OCI-LY3 (cell line): Measurements from ENCODE around the gene UBR1.
"Not testable (repeated sequence)": the region's sequence is repeated elsewhere in the genome, so short reads cannot be mapped to it uniquely, and the experiment has no call there.

Experiments
- H2AFZ ChIP-seq: fragments of 200-600, 300-600 bp; shearing (Covaris generic); 2 replicates; pipeline ENCODE4 v1.6.0; 2014; ENCODE audit warnings: antibody characterized with exemption, low read depth, low read length
- H3K27ac ChIP-seq: fragments of 200-600, 300-600 bp; sonication (generic); 2 replicates; pipeline ENCODE4 v1.5.1; 2014; ENCODE audit warnings: mild to moderate bottlenecking, low read length, moderate library complexity, mixed read lengths
- H3K27me3 ChIP-seq: fragments of 200-600, 300-600 bp; sonication (generic); 2 replicates; pipeline ENCODE4 v1.6.1; 2014; ENCODE audit warnings: low read depth, low read length, mixed read lengths
- H3K36me3 ChIP-seq: fragments of 200-600, 300-600 bp; sonication (generic); replicated peaks from 2 replicates; pipeline ENCODE3; 2014; ENCODE audit warnings: low read depth, low read length, mixed read lengths
- H3K4me1 ChIP-seq: fragments of 300-600, 200-600 bp; sonication (generic); 2 replicates; pipeline ENCODE4 v1.6.1; 2014; ENCODE audit warnings: low read length, mixed read lengths
- H3K4me2 ChIP-seq: fragments of 200-600, 300-600 bp; sonication (generic); 2 replicates; pipeline ENCODE4 v1.6.1; 2014; ENCODE audit warnings: low read length, mixed read lengths
- H3K4me3 ChIP-seq: fragments of 300-600, 200-600 bp; sonication (generic); 2 replicates; pipeline ENCODE4 v1.5.1; 2014; ENCODE audit warnings: antibody characterized with exemption, mild to moderate bottlenecking, low read length, moderate library complexity
- H3K79me2 ChIP-seq: fragments of 300-600, 200-600 bp; shearing (Covaris generic); 2 replicates; pipeline ENCODE4 v1.6.1; 2014; ENCODE audit warnings: mild to moderate bottlenecking, low read length, mixed read lengths
- H3K9ac ChIP-seq: fragments of 300-600, 200-600 bp; shearing (Covaris generic); 2 replicates; pipeline ENCODE4 v1.6.0; 2014; ENCODE audit warnings: mild to moderate bottlenecking, low read length, moderate library complexity
- H3K9me3 ChIP-seq: fragments of 200-600, 300-600 bp; shearing (Covaris generic); 2 replicates; pipeline ENCODE4 v1.6.1; 2014; ENCODE audit warnings: low read length, mixed read lengths; ENCODE audit not compliant: insufficient read depth
- H4K20me1 ChIP-seq: fragments of 200-600, 300-600 bp; sonication (generic); 2 replicates; pipeline ENCODE4 v1.6.1; 2016; ENCODE audit warnings: low read length, mixed read lengths; ENCODE audit not compliant: insufficient read depth
- CTCF ChIP-seq: fragments of 200-600, 300-600 bp; sonication (generic); IDR thresholded peaks from 2 replicates; pipeline ENCODE4 v1.5.1; 2014; ENCODE audit warnings: antibody characterized with exemption, low read length, low read depth
- EZH2phosphoT487 ChIP-seq: fragments of 200-600 bp; shearing (Covaris generic); IDR thresholded peaks from 2 replicates; pipeline ENCODE4 v1.6.1; 2018; ENCODE audit warnings: antibody characterized with exemption, mixed run types, low read depth

UBR1 gene

GRCh38 chr15:43029476-43029875 lies 76.4 kb downstream of the UBR1 start:
- no peak overlapping the region for H2AFZ ChIP-seq
- no peak overlapping the region for H3K4me2 ChIP-seq
- H3K4me3 ChIP-seq: no peak overlapping the region
- TF ChIP-seq CTCF (no peak), EZH2phosphoT487 (no peak)
- no peaks in the 10 kb centered on the region for H4K20me1 ChIP-seq
- H3K27ac ChIP-seq: no peak overlapping the region
- no peaks in the 10 kb centered on the region for H3K79me2 ChIP-seq
- H3K9ac ChIP-seq: no peak overlapping the region
- H3K4me1 ChIP-seq: peaks cover 7% of the 10 kb centered on the region
- H3K36me3 ChIP-seq: peaks cover 19% of the 10 kb centered on the region
- H3K27me3 ChIP-seq: no peaks in the 10 kb centered on the region
- H3K9me3 ChIP-seq: no peaks in the 10 kb centered on the region

GRCh38 chr15:43025150-43025549 lies 80.7 kb downstream of the UBR1 start:
- H3K4me2 ChIP-seq: no peak overlapping the region
- H3K79me2 ChIP-seq: no peaks in the 10 kb centered on the region
- no peak for TF ChIP-seq EZH2phosphoT487
- no peak overlapping the region for H3K4me3 ChIP-seq
- no peak overlapping the region for H3K27ac ChIP-seq
- peaks cover 31% of the 10 kb centered on the region for H3K36me3 ChIP-seq
- peaks cover 7% of the 10 kb centered on the region for H3K4me1 ChIP-seq
- H3K9ac ChIP-seq: no peak overlapping the region
- H4K20me1 ChIP-seq: no peaks in the 10 kb centered on the region
- no peaks in the 10 kb centered on the region for H3K27me3 ChIP-seq
- no peak overlapping the region for H2AFZ ChIP-seq
- H3K9me3 ChIP-seq: no peaks in the 10 kb centered on the region

- H3K79me2 ChIP-seq, H4K20me1 ChIP-seq, H3K27me3 ChIP-seq, H3K4me2 ChIP-seq, H2AFZ ChIP-seq, H3K9me3 ChIP-seq, H3K4me3 ChIP-seq, H3K27ac ChIP-seq, H3K9ac ChIP-seq, H3K4me1 ChIP-seq: not testable (repeated sequence)
- H3K36me3 ChIP-seq: peaks cover 36% of the 10 kb centered on the region
Measured at GRCh38 chr15:43014671-43015070, 91.2 kb downstream of the UBR1 start.

GRCh38 chr15:43009206-43009605 lies 96.6 kb downstream of the UBR1 start:
- H3K4me1 ChIP-seq: no peaks in the 10 kb centered on the region
- H3K79me2 ChIP-seq: no peaks in the 10 kb centered on the region
- no peak for TF ChIP-seq CTCF
- no peak for TF ChIP-seq EZH2phosphoT487
- no peak overlapping the region for H3K9ac ChIP-seq
- no peak overlapping the region for H2AFZ ChIP-seq
- H3K27ac ChIP-seq: no peak overlapping the region
- no peak overlapping the region for H3K4me3 ChIP-seq
- no peaks in the 10 kb centered on the region for H3K27me3 ChIP-seq
- H4K20me1 ChIP-seq: no peaks in the 10 kb centered on the region
- peaks cover 54% of the 10 kb centered on the region for H3K36me3 ChIP-seq
- H3K4me2 ChIP-seq: no peak overlapping the region
- peaks cover 5% of the 10 kb centered on the region; the same call in 1 of the 2 replicates for H3K9me3 ChIP-seq

GRCh38 chr15:43008150-43008549 lies 97.7 kb downstream of the UBR1 start:
- Histone ChIP-seq H3K4me2 (no peak overlapping the region), H3K9me3 (peaks cover 5% of the 10 kb centered on the region; the same call in 1 of the 2 replicates), H3K4me3 (no peak overlapping the region), H3K36me3 (peaks cover 58% of the 10 kb centered on the region), H3K79me2 (no peaks in the 10 kb centered on the region), H3K27ac (no peak overlapping the region), H2AFZ (no peak overlapping the region), H3K9ac (no peak overlapping the region), H4K20me1 (no peaks in the 10 kb centered on the region), H3K4me1 (no peaks in the 10 kb centered on the region), H3K27me3 (no peaks in the 10 kb centered on the region)
- TF ChIP-seq EZH2phosphoT487: no peak
- no peak for TF ChIP-seq CTCF
